Astrocyte (in vitro differentiated cells and primary cell): ENCODE data around the gene TBC1D14. TPM values are rescaled to one million over a fixed set of nuclear protein-coding genes. Genes with fewer than 3 reads are reported as not detected.

Experiments
- DNase-seq: peaks from one replicate; pipeline ENCODE4 v3.0.0-alpha.2; 2010; ENCODE audit warnings: low read depth
- FAIRE-seq: peaks from 2 replicates; lab custom pipeline; 2011; peaks lifted over from hg19 to GRCh38; lab: Jason Lieb, UNC
- H2AFZ ChIP-seq: 2 replicates; pipeline ENCODE4 v1.6.0; 2012; ENCODE audit warnings: low read depth, low read length, inconsistent platforms
- H3K27ac ChIP-seq: 2 replicates; pipeline ENCODE4 v1.5.1; 2011; ENCODE audit warnings: low read depth, low read length, inconsistent platforms
- H3K27me3 ChIP-seq: 2 replicates; pipeline ENCODE4 v1.6.0; 2011; ENCODE audit warnings: low read length, inconsistent platforms; ENCODE audit not compliant: insufficient read depth
- H3K36me3 ChIP-seq: 2 replicates; pipeline ENCODE4 v1.5.1; 2011; ENCODE audit warnings: low read length, inconsistent platforms; ENCODE audit not compliant: insufficient read depth
- H3K4me1 ChIP-seq: 2 replicates; pipeline ENCODE4 v1.5.1; 2011; ENCODE audit warnings: low read length, inconsistent platforms; ENCODE audit not compliant: insufficient read depth
- H3K4me2 ChIP-seq: 2 replicates; pipeline ENCODE4 v1.6.0; 2012; ENCODE audit warnings: low read length, inconsistent platforms
- H3K4me3 ChIP-seq: 2 replicates; pipeline ENCODE4 v1.5.1; 2011; ENCODE audit warnings: low read depth, mild to moderate bottlenecking, low read length, inconsistent platforms; ENCODE audit not compliant: insufficient read depth
- H3K79me2 ChIP-seq: 2 replicates; pipeline ENCODE4 v1.6.0; 2012; ENCODE audit warnings: mild to moderate bottlenecking, low read length, inconsistent platforms; ENCODE audit not compliant: insufficient read depth
- H3K9ac ChIP-seq: 2 replicates; pipeline ENCODE4 v1.6.0; 2012; ENCODE audit warnings: mild to moderate bottlenecking, low read length, inconsistent platforms
- H3K9me3 ChIP-seq: 2 replicates; pipeline ENCODE4 v1.5.1; 2012; ENCODE audit warnings: low read depth, mild to moderate bottlenecking, low read length, inconsistent platforms; ENCODE audit not compliant: insufficient read depth
- H4K20me1 ChIP-seq: 2 replicates; pipeline ENCODE4 v1.6.0; 2012; ENCODE audit warnings: low read length, inconsistent platforms; ENCODE audit not compliant: insufficient read depth
- H3K27ac Mint-ChIP-seq: one replicate; pipeline ENCODE4 v1.8.0; 2021; ENCODE audit warnings: mild to moderate bottlenecking, mixed read lengths; ENCODE audit not compliant: unreplicated experiment
- H3K27me3 Mint-ChIP-seq: one replicate; pipeline ENCODE4 v1.8.0; 2021; ENCODE audit warnings: low read depth, mixed read lengths; ENCODE audit not compliant: unreplicated experiment
- H3K36me3 Mint-ChIP-seq: one replicate; pipeline ENCODE4 v1.8.0; 2021; ENCODE audit warnings: low read depth, mixed read lengths; ENCODE audit not compliant: unreplicated experiment
- H3K4me1 Mint-ChIP-seq: one replicate; pipeline ENCODE4 v1.8.0; 2021; ENCODE audit warnings: low read depth, mixed read lengths; ENCODE audit not compliant: unreplicated experiment
- H3K4me3 Mint-ChIP-seq: one replicate; pipeline ENCODE4 v1.8.0; 2021; ENCODE audit warnings: mild to moderate bottlenecking, moderate library complexity, mixed read lengths; ENCODE audit not compliant: unreplicated experiment
- H3K9me3 Mint-ChIP-seq: one replicate; pipeline ENCODE4 v1.8.0; 2021; ENCODE audit warnings: mild to moderate bottlenecking, mixed read lengths; ENCODE audit not compliant: unreplicated experiment
- EZH2 ChIP-seq: IDR thresholded peaks from 2 replicates; pipeline ENCODE4 v1.6.1; 2012; ENCODE audit warnings: mild to moderate bottlenecking, low read length, inconsistent platforms; ENCODE audit not compliant: insufficient read depth
- total RNA-seq: library from RNA; stranded (reverse); gene quantifications from 2 replicates; pipeline ENCODE4 v1.2.1, GENCODE V29; 2021
- TF ChIP-seq, protein P1 (sequence below): IDR thresholded peaks from 2 replicates; pipeline ENCODE4 v1.5.1; 2011; ENCODE audit warnings: low read depth, mild to moderate bottlenecking, inconsistent platforms, low read length, moderate library complexity; ENCODE audit not compliant: insufficient read depth

TBC1D14 gene
- total RNA-seq, 1 donor from 2014 or later = 30.4 TPM

DNA sequence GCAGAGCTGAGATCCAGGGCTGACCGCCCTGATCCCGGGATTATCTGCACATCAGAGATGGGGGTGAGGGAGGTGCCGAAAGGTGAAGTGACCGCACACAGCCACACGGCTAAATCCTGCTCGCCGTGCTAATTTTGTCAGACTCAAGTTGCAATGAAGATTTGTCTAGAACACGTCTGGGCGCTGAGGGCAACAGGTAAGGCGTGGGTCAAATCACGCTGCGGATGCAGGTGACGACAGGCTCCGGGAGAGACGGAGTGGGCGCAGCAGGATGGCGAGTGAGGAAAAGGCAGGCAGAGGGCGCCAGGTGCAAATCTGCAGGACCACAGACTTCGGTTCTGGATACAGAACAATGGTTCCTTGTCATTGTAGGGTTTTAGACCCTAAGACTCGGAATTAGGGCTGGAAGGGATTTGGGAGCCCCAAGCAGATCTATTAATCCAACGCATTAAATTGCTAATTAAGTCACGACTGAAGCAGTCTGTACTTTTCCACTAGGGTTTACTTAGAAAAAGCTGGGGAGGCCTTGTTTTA, 1.9 kb upstream of the TBC1D14 start:
- no peak overlapping the region for H2AFZ ChIP-seq
- no peak overlapping the region for H3K27ac Mint-ChIP-seq
- H3K4me1 Mint-ChIP-seq = peaks cover 17% of the 10 kb centered on the region

DNA sequence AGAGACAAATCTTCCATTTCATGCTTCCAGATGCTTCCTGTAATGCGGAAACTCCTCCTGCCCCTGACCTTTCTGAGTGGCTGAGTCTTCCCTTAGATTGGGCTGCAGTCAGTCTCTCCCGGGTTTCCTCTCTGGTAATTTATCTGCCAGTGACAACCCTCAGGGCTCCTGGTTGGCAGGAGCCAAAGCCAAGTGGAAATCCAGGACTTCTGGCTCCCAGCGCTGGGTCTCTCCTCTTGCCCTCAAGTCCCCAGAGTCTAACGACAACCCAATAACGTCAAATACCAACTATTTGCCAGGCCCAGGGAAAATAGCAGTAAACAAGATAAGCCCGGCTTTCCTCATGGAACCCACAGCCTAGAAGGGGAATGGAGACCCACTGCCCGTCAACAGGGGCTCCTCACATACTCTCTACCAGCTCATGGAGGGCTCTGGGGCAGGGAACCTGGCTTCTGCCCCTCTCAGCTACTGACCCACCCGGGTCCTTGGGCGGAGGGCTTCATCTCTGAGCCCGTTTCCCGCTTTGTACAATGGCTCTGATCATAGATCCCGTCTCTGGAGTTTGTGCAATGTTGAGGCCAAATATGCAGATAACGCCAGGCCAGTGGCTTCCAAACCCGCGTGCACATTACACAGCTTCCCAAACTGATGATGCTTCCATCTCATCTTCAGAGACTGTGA, 1.1 kb upstream of the TBC1D14 start:
- no peaks in the 10 kb centered on the region for H3K36me3 ChIP-seq
- no peaks in the 10 kb centered on the region for H3K9me3 Mint-ChIP-seq
- peak overlapping the region; percentile 95 for H3K27ac ChIP-seq
- H3K4me3 Mint-ChIP-seq = peak overlapping the region; percentile 88
- H3K27ac Mint-ChIP-seq = peak overlapping the region; percentile 82
- peaks cover 18% of the 10 kb centered on the region for H3K27me3 Mint-ChIP-seq
- H3K4me3 ChIP-seq = peak overlapping the region; percentile 74
- H3K4me2 ChIP-seq = peak overlapping the region; percentile 85
- peaks cover 17% of the 10 kb centered on the region for H3K4me1 Mint-ChIP-seq
- peaks cover 14% of the 10 kb centered on the region for H3K4me1 ChIP-seq
- FAIRE-seq = no peak
- DNase-seq = peak; percentile 49
- H4K20me1 ChIP-seq = peaks cover 29% of the 10 kb centered on the region
- H3K79me2 ChIP-seq = peaks cover 25% of the 10 kb centered on the region
- no peaks in the 10 kb centered on the region for H3K36me3 Mint-ChIP-seq
- H3K9ac ChIP-seq = peak overlapping the region; percentile 96
- peak overlapping the region; percentile 61 for H2AFZ ChIP-seq
- no peaks in the 10 kb centered on the region for H3K27me3 ChIP-seq
- TF ChIP-seq, protein P1, sequence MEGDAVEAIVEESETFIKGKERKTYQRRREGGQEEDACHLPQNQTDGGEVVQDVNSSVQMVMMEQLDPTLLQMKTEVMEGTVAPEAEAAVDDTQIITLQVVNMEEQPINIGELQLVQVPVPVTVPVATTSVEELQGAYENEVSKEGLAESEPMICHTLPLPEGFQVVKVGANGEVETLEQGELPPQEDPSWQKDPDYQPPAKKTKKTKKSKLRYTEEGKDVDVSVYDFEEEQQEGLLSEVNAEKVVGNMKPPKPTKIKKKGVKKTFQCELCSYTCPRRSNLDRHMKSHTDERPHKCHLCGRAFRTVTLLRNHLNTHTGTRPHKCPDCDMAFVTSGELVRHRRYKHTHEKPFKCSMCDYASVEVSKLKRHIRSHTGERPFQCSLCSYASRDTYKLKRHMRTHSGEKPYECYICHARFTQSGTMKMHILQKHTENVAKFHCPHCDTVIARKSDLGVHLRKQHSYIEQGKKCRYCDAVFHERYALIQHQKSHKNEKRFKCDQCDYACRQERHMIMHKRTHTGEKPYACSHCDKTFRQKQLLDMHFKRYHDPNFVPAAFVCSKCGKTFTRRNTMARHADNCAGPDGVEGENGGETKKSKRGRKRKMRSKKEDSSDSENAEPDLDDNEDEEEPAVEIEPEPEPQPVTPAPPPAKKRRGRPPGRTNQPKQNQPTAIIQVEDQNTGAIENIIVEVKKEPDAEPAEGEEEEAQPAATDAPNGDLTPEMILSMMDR = no peak
- no peak for TF ChIP-seq EZH2
- no peaks in the 10 kb centered on the region for H3K9me3 ChIP-seq

More for the DNA sequence above, 1.9 kb upstream of the TBC1D14 start:
- DNase-seq (no peak), FAIRE-seq (no peak)
- Histone ChIP-seq H3K36me3 (no peaks in the 10 kb centered on the region), H4K20me1 (peaks cover 22% of the 10 kb centered on the region), H3K4me3 (no peak overlapping the region), H3K9ac (no peak overlapping the region), H3K4me1 (peaks cover 14% of the 10 kb centered on the region), H3K27ac (no peak overlapping the region), H3K27me3 (no peaks in the 10 kb centered on the region), H3K4me2 (peak overlapping the region; percentile 24), H3K9me3 (no peaks in the 10 kb centered on the region), H3K79me2 (peaks cover 24% of the 10 kb centered on the region)
- TF ChIP-seq, protein P1 = peak; percentile 26
- TF ChIP-seq EZH2 = no peak
- Mint-ChIP-seq H3K36me3 (no peaks in the 10 kb centered on the region), H3K4me3 (peak overlapping the region; percentile 48), H3K9me3 (no peaks in the 10 kb centered on the region), H3K27me3 (peaks cover 18% of the 10 kb centered on the region)

DNA sequence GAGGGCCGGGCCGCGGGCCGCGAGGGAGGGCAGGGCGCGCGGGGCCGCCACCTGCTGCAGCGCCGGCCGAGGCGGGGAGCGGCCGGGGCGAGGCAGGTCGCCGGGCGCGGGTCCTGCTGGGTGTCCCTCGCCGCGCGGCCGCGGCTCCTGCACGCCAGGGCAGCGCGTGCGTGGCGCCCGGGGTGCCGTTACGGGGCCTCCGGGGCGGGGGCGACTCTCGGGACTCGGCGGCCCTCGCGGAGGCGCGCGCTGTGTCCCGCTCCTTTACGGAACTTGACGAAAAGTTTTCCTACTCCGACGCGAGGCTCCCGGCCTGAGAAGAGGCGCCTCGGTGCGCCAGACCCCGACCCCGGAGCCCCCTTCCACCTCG, 329 bp downstream of the TBC1D14 start:
- H2AFZ ChIP-seq = no peak overlapping the region

More for the DNA sequence above, 329 bp downstream of the TBC1D14 start:
- H3K27me3 ChIP-seq = no peaks in the 10 kb centered on the region
- no peaks in the 10 kb centered on the region for H3K36me3 ChIP-seq
- no peak overlapping the region for H3K27ac ChIP-seq
- TF ChIP-seq, protein P1 = no peak
- TF ChIP-seq EZH2 = no peak
- H3K4me1 Mint-ChIP-seq = peaks cover 17% of the 10 kb centered on the region
- DNase-seq (no peak), FAIRE-seq (no peak)
- peaks cover 40% of the 10 kb centered on the region for H4K20me1 ChIP-seq
- H3K27me3 Mint-ChIP-seq = peaks cover 18% of the 10 kb centered on the region
- peaks cover 27% of the 10 kb centered on the region for H3K79me2 ChIP-seq
- peak overlapping the region; percentile 74 for H3K4me3 ChIP-seq
- H3K36me3 Mint-ChIP-seq = no peaks in the 10 kb centered on the region
- no peaks in the 10 kb centered on the region for H3K9me3 ChIP-seq
- H3K9ac ChIP-seq = peak overlapping the region; percentile 96
- peaks cover 14% of the 10 kb centered on the region for H3K4me1 ChIP-seq
- H3K4me2 ChIP-seq = peak overlapping the region; percentile 85
- no peaks in the 10 kb centered on the region for H3K9me3 Mint-ChIP-seq
- no peak overlapping the region for H3K27ac Mint-ChIP-seq
- H3K4me3 Mint-ChIP-seq = peak overlapping the region; percentile 91
